Uterus (tissue), 4 donors: ENCODE data around the gene SYCE3. TPM values are rescaled to one million over a fixed set of nuclear protein-coding genes. Genes with fewer than 3 reads are reported as not detected.
"Not testable (repeated sequence)": the region's sequence is repeated elsewhere in the genome, so short reads cannot be mapped to it uniquely, and the experiment has no call there.

Source experiments
- DNase-seq, 2 donors: peaks; one replicate each; pipeline ENCODE4 v3.0.0-alpha.2; 2019 to 2020
- H3K27ac ChIP-seq, 2 donors: fragments of 200-600 bp; sonication (generic); 1 replicate in 1 of 2; 2 replicates in 1 of 2; pipeline ENCODE4 v1.5.1; 2016 to 2018
- H3K27me3 ChIP-seq, 2 donors: fragments of 200-600 bp; sonication (generic); one replicate each; pipeline ENCODE4 v1.5.1; 2018 to 2019; ENCODE audit warnings: control low read depth in 1 of 2
- H3K36me3 ChIP-seq, 2 donors: fragments of 200-600 bp; sonication (generic); one replicate each; pipeline ENCODE4 v1.5.1; 2019; ENCODE audit warnings: control low read depth in 1 of 2
- H3K4me1 ChIP-seq, 2 donors: fragments of 200-600 bp; sonication (generic); one replicate each; pipeline ENCODE4 v1.5.1; 2018 to 2019; ENCODE audit warnings: control low read depth in 1 of 2
- H3K4me3 ChIP-seq, 2 donors: fragments of 200-600 bp; sonication (generic); 1 replicate in 1 of 2; 2 replicates in 1 of 2; pipeline ENCODE4 v1.5.1; 2018 to 2019; ENCODE audit warnings: mild to moderate bottlenecking in 1 of 2
- H3K9me3 ChIP-seq, 2 donors: fragments of 200-600 bp; sonication (generic); one replicate each; pipeline ENCODE4 v1.5.1; 2019; ENCODE audit warnings: control low read depth in 1 of 2
- CTCF ChIP-seq, 4 experiments: fragments of 200-600 bp in 2 of 4; fragments of 450-650 bp in 2 of 4; sonication (generic) in 2 of 4; IDR thresholded peaks; one replicate each; pipeline ENCODE4 v1.5.1; 2016 to 2019; ENCODE audit warnings: antibody characterized with exemption in 4 of 4, mild to moderate bottlenecking in 2 of 4, moderate library complexity in 1 of 4
- POLR2A ChIP-seq, 2 donors: fragments of 450-650 bp; IDR thresholded peaks; one replicate each; pipeline ENCODE4 v1.6.1; 2016; ENCODE audit warnings: antibody characterized with exemption in 2 of 2, mild to moderate bottlenecking in 1 of 2, moderate library complexity in 1 of 2
- intact Hi-C: fragments of 100-400 bp; cut with DNase I; formaldehyde crosslinking; loops from one replicate; pipeline ENCODE4 v1.15.1; 2023; ENCODE audit warnings: low total_unique reads
- total RNA-seq, 4 donors: library from RNA; depleted of rRNA in 3 of 4; stranded (reverse); fragments of >200 nt in 3 of 4; gene quantifications; one replicate each; pipeline versions ENCODE4 v1.1.0 to v1.2.4, GENCODE V29; 2014 to 2023
- donor health status: DM: yes; HTN: yes; CAD: no.

The SYCE3 gene
- total RNA-seq, 4 donors from 2014 or later, result not detected

- Histone ChIP-seq H3K9me3 (no peaks in the 10 kb centered on the region), H3K36me3 (no peaks in the 10 kb centered on the region), H3K4me3 (no peak overlapping the region), H3K27me3 (peaks cover 0 to 6% of the 10 kb centered on the region in 2 donors), H3K4me1 (no peaks in the 10 kb centered on the region), H3K27ac (no peak overlapping the region)
- intact Hi-C loops, result no loop called here
- TF ChIP-seq CTCF (IDR thresholded peaks at IDR 0.05) (no peak), POLR2A (IDR thresholded peaks at IDR 0.05) (no peak)
- DNase-seq, result no peak
These were observed 46.9 kb upstream of the SYCE3 start for GRCh38 chr22:50609599-50609998.

GRCh38 chr22:50608996-50609395 is 46.3 kb upstream of the SYCE3 start:
- TF ChIP-seq POLR2A (IDR thresholded peaks at IDR 0.05) (no peak), CTCF (IDR thresholded peaks at IDR 0.05) (no peak)
- Histone ChIP-seq H3K4me1 (no peaks in the 10 kb centered on the region), H3K27me3 (peaks cover 0 to 6% of the 10 kb centered on the region in 2 donors), H3K4me3 (no peak overlapping the region), H3K9me3 (no peaks in the 10 kb centered on the region), H3K27ac (no peak overlapping the region), H3K36me3 (no peaks in the 10 kb centered on the region)
- DNase-seq, result no peak
- intact Hi-C loops, result no loop called here

- DNase-seq, H3K4me3 ChIP-seq, intact Hi-C loops, H3K9me3 ChIP-seq, H3K27me3 ChIP-seq, H3K27ac ChIP-seq, H3K4me1 ChIP-seq, H3K36me3 ChIP-seq: not testable (repeated sequence)
These were observed 45.5 kb upstream of the SYCE3 start for GRCh38 chr22:50608058-50608840.

GRCh38 chr22:50607659-50608020 is 44.9 kb upstream of the SYCE3 start:
- H3K27me3 ChIP-seq, result peaks cover 0 to 3% of the 10 kb centered on the region in 2 donors
- H3K9me3 ChIP-seq, result no peaks in the 10 kb centered on the region
- intact Hi-C loops, result no loop called here
- TF ChIP-seq POLR2A (IDR thresholded peaks at IDR 0.05) (no peak), CTCF (IDR thresholded peaks at IDR 0.05) (no peak)
- no peak overlapping the region for H3K27ac ChIP-seq
- H3K4me3 ChIP-seq, result no peak overlapping the region
- no peak for DNase-seq
- H3K36me3 ChIP-seq, result no peaks in the 10 kb centered on the region
- H3K4me1 ChIP-seq, result no peaks in the 10 kb centered on the region

- no peaks in the 10 kb centered on the region for H3K4me1 ChIP-seq
- intact Hi-C loops, result no loop called here
- peaks cover 0 to 3% of the 10 kb centered on the region in 2 donors for H3K27me3 ChIP-seq
- no peaks in the 10 kb centered on the region for H3K9me3 ChIP-seq
- H3K27ac ChIP-seq, result no peak overlapping the region
- H3K36me3 ChIP-seq, result no peaks in the 10 kb centered on the region
- no peak overlapping the region for H3K4me3 ChIP-seq
- no peak for DNase-seq
- TF ChIP-seq CTCF (IDR thresholded peaks at IDR 0.05) (no peak), POLR2A (IDR thresholded peaks at IDR 0.05) (no peak)
These were observed 44.4 kb upstream of the SYCE3 start for GRCh38 chr22:50606946-50607658.
